GM13977 (cell line): ENCODE results near the gene SERPINA3.

Source experiments
- DNase-seq: peaks from one replicate; pipeline ENCODE4 v3.0.0; 2012; ENCODE audit warnings: low spot score
- in situ Hi-C: fragments of 300-500 bp; cut with MboI; formaldehyde crosslinking; loops from one replicate; pipeline ENCODE4 v1.12.0; 2022; ENCODE audit warnings: low sequenced_read_pairs, low pct_unique_long_range_greater_than_20kb, mixed read lengths, inconsistent platforms; ENCODE audit not compliant: unreplicated experiment
- TF ChIP-seq, protein P1 (sequence below): IDR thresholded peaks from 2 replicates; pipeline ENCODE4 v1.5.1; 2012; ENCODE audit warnings: mild to moderate bottlenecking, control low read depth; ENCODE audit not compliant: insufficient read depth; ENCODE audit errors: extremely low read depth, missing control alignments

Gene SERPINA3

GRCh38 chr14:94628578-94628977 lies 16.4 kb downstream of the SERPINA3 start:
- in situ Hi-C loops: no loop called here
- DNase-seq: no peak
- TF ChIP-seq, protein P1, sequence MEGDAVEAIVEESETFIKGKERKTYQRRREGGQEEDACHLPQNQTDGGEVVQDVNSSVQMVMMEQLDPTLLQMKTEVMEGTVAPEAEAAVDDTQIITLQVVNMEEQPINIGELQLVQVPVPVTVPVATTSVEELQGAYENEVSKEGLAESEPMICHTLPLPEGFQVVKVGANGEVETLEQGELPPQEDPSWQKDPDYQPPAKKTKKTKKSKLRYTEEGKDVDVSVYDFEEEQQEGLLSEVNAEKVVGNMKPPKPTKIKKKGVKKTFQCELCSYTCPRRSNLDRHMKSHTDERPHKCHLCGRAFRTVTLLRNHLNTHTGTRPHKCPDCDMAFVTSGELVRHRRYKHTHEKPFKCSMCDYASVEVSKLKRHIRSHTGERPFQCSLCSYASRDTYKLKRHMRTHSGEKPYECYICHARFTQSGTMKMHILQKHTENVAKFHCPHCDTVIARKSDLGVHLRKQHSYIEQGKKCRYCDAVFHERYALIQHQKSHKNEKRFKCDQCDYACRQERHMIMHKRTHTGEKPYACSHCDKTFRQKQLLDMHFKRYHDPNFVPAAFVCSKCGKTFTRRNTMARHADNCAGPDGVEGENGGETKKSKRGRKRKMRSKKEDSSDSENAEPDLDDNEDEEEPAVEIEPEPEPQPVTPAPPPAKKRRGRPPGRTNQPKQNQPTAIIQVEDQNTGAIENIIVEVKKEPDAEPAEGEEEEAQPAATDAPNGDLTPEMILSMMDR: no peak

GRCh38 chr14:94630396-94630795 lies 18.2 kb downstream of the SERPINA3 start:
- TF ChIP-seq, protein P1: no peak
- DNase-seq: no peak
- in situ Hi-C loops: no loop called here

DNA sequence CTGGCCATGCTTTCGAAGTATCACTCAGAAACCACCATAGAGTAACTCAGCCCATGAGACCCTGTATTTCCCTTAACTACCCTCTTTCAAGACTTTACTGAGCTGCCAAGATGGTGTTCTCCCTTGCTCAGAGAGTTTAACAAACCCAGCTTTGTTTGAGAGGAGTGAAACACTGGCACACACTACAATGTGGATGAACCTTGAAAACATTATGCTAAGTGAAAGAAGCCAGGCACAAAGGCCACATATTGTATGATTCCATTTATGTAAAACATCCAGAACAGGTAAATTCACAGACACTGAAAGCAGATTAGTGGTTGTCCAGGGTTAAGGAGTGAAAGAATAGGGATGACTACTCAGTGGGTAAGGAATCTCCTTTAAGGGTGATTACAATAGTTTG lies 18.9 kb downstream of the SERPINA3 start:
- TF ChIP-seq, protein P1: no peak
- in situ Hi-C loops: no loop called here
- no peak for DNase-seq

- TF ChIP-seq, protein P1: no peak
- DNase-seq: no peak
- in situ Hi-C loops: no loop called here
These were observed 19.5 kb downstream of the SERPINA3 start for GRCh38 chr14:94631536-94632304.

DNA sequence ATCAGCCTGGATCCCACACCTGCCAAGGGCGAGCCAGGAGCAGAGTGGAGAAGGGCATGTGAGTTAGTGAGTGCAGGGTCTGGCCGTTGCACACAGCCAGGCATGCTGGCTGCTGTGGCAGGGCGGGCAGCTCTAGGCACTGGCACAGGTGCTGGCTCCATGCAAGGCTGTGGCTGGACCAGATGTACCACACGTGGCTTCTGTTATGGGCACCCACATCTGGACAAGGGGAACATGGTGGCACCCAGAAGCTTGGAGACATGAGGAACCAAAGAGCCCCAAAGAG lies 20.1 kb downstream of the SERPINA3 start:
- TF ChIP-seq, protein P1: no peak
- no peak for DNase-seq
- in situ Hi-C loops: no loop called here

DNA sequence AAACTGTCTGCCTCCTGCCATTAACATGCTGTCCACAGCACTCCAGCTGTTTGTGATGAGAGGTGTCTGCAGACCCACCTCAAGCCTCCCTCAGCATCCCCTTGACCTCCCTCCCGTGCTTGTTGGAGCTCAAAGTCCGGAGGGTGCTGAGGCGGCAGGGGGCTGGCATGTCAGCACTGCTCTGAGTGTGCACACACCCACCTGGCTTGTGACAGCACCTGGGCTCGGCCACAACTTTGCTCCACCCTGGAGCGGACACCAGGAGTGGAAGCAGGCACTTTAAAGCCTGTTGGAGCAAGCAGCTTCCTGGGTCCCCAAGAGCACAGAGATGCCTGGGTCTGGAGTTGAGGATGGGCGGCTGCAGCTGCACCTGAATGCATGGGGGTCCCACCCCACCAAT lies 20.9 kb downstream of the SERPINA3 start:
- in situ Hi-C loops: no loop called here
- no peak for DNase-seq
- TF ChIP-seq, protein P1: no peak
